DOHH2 (cell line): Measurements from ENCODE around the gene TMEM63C.
A peak's percentile ranks its signal among the peaks of the same experiment; 100 is the strongest.

Experiments
- H3F3A ChIP-seq: fragments of 200-600 bp; sonication (generic), shearing (Covaris generic); 2 replicates; pipeline ENCODE4 v1.6.0; 2016; ENCODE audit warnings: antibody characterized with exemption, mild to moderate bottlenecking; ENCODE audit not compliant: control insufficient read depth, insufficient read depth
- H3K27ac ChIP-seq: fragments of 200-600 bp; sonication (generic); 2 replicates; pipeline ENCODE4 v1.5.1; 2014; ENCODE audit warnings: low read depth, mild to moderate bottlenecking, low read length, moderate library complexity
- H3K27me3 ChIP-seq: fragments of 200-600 bp; sonication (generic); 2 replicates; pipeline ENCODE4 v1.6.1; 2014; ENCODE audit warnings: mild to moderate bottlenecking, low read length, mixed read lengths; ENCODE audit not compliant: control insufficient read depth
- H3K36me3 ChIP-seq: fragments of 200-600 bp; sonication (generic); 2 replicates; pipeline ENCODE4 v1.6.1; 2014; ENCODE audit warnings: mild to moderate bottlenecking, low read length, moderate library complexity, mixed read lengths; ENCODE audit not compliant: control insufficient read depth
- H3K4me1 ChIP-seq: fragments of 200-600 bp; sonication (generic); 2 replicates; pipeline ENCODE4 v1.6.1; 2014; ENCODE audit warnings: mild to moderate bottlenecking, low read length, mixed read lengths; ENCODE audit not compliant: control insufficient read depth
- H3K4me2 ChIP-seq: fragments of 200-600 bp; sonication (generic); 2 replicates; pipeline ENCODE4 v1.6.0; 2014; ENCODE audit warnings: mild to moderate bottlenecking, low read length, moderate library complexity
- H3K4me3 ChIP-seq: fragments of 200-600 bp; sonication (generic); 2 replicates; pipeline ENCODE4 v1.5.1; 2014; ENCODE audit warnings: mild to moderate bottlenecking, low read length, mixed read lengths
- H3K79me2 ChIP-seq: fragments of 200-600 bp; sonication (generic); 2 replicates; pipeline ENCODE4 v1.6.1; 2014; ENCODE audit warnings: mild to moderate bottlenecking, low read length, mixed read lengths; ENCODE audit not compliant: control insufficient read depth
- H3K9me2 ChIP-seq: fragments of 200-600 bp; sonication (generic); replicated peaks from 2 replicates; pipeline ENCODE4 v1.6.1; 2014; ENCODE audit warnings: mild to moderate bottlenecking, low read length, mixed read lengths; ENCODE audit not compliant: control insufficient read depth
- H3K9me3 ChIP-seq: fragments of 200-600 bp; sonication (generic); 2 replicates; pipeline ENCODE4 v1.6.1; 2014; ENCODE audit warnings: antibody characterized with exemption, low read length, mixed read lengths; ENCODE audit not compliant: control insufficient read depth, insufficient read depth
- H4K20me1 ChIP-seq: fragments of 200-600 bp; sonication (generic); 2 replicates; pipeline ENCODE4 v1.6.0; 2014; ENCODE audit warnings: low read depth, mild to moderate bottlenecking, antibody characterized with exemption, low read length, moderate library complexity; ENCODE audit not compliant: control insufficient read depth, insufficient read depth
- CTCF ChIP-seq: fragments of 200-600 bp; sonication (generic); IDR thresholded peaks from one replicate; pipeline ENCODE4 v1.5.1; 2014; ENCODE audit warnings: antibody characterized with exemption, mild to moderate bottlenecking, low read depth, low read length; ENCODE audit not compliant: poor library complexity, severe bottlenecking
- EZH2phosphoT487 ChIP-seq: fragments of 200-600 bp; sonication (generic); IDR thresholded peaks from 2 replicates; pipeline ENCODE4 v1.6.1; 2017; ENCODE audit warnings: borderline replicate concordance, mild to moderate bottlenecking, antibody characterized with exemption, low read length, moderate library complexity, mixed read lengths

TMEM63C gene

GRCh38 chr14:77181603-77182437 is at the start of gene TMEM63C:
Gene TMEM63C, plus strand, starts transcription at chr14:77181798. Its CDS starts 37,016 bp downstream, at chr14:77218814.
- Histone ChIP-seq H3K9me3 (no peaks in the 10 kb centered on the region), H3K27me3 (no peaks in the 10 kb centered on the region), H3K36me3 (no peaks in the 10 kb centered on the region), H3K9me2 (no peaks in the 10 kb centered on the region), H3F3A (0 out of 2 replicates have a peak, but pooled peaks cover 2% of the 10 kb centered on the region), H3K27ac (no peak within 1 kb of the TSS), H3K79me2 (no peaks in the 10 kb centered on the region), H3K4me3 (peak within 1 kb of the TSS; percentile 81), H3K4me2 (peak within 1 kb of the TSS; percentile 81), H4K20me1 (no peaks in the 10 kb centered on the region), H3K4me1 (peaks cover 44% of the 10 kb centered on the region)
- TF ChIP-seq CTCF, result peak; percentile 40
- TF ChIP-seq EZH2phosphoT487, result no peak

- no peaks in the 10 kb centered on the region for H3F3A ChIP-seq
- no peak overlapping the region for H3K27ac ChIP-seq
- H3K36me3 ChIP-seq, result no peaks in the 10 kb centered on the region
- H3K79me2 ChIP-seq, result no peaks in the 10 kb centered on the region
- H3K27me3 ChIP-seq, result peaks cover 66% of the 10 kb centered on the region
- H3K4me2 ChIP-seq, result no peak overlapping the region
- no peaks in the 10 kb centered on the region; the same call in 1 of the 2 replicates for H3K4me1 ChIP-seq
- no peaks in the 10 kb centered on the region for H3K9me2 ChIP-seq
- TF ChIP-seq CTCF (peak; percentile 36), EZH2phosphoT487 (no peak)
- no peaks in the 10 kb centered on the region for H3K9me3 ChIP-seq
- no peaks in the 10 kb centered on the region; the same call in 1 of the 2 replicates for H4K20me1 ChIP-seq
- H3K4me3 ChIP-seq, result no peak overlapping the region
Observed at GRCh38 chr14:77131871-77132486, 49.6 kb upstream of the TMEM63C start.

- Histone ChIP-seq H3K79me2 (no peaks in the 10 kb centered on the region), H3K36me3 (no peaks in the 10 kb centered on the region), H3K27ac (no peak overlapping the region), H4K20me1 (no peaks in the 10 kb centered on the region; the same call in 1 of the 2 replicates), H3F3A (no peaks in the 10 kb centered on the region), H3K27me3 (peaks cover 65% of the 10 kb centered on the region), H3K4me1 (no peaks in the 10 kb centered on the region), H3K9me2 (no peaks in the 10 kb centered on the region), H3K4me3 (no peak overlapping the region), H3K4me2 (no peak overlapping the region), H3K9me3 (no peaks in the 10 kb centered on the region)
- no peak for TF ChIP-seq EZH2phosphoT487
- no peak for TF ChIP-seq CTCF
Observed at GRCh38 chr14:77133720-77134338, 47.8 kb upstream of the TMEM63C start.
